ENCODE data around the gene RBM20. TPM values are rescaled to one million over a fixed set of nuclear protein-coding genes. Genes with fewer than 3 reads are reported as not detected.
"Not testable (repeated sequence)": the region's sequence is repeated elsewhere in the genome, so short reads cannot be mapped to it uniquely, and the experiment has no call there.

The RBM20 gene
- total RNA-seq, 1 donor from 2014 or later, result 101 TPM

DNA sequence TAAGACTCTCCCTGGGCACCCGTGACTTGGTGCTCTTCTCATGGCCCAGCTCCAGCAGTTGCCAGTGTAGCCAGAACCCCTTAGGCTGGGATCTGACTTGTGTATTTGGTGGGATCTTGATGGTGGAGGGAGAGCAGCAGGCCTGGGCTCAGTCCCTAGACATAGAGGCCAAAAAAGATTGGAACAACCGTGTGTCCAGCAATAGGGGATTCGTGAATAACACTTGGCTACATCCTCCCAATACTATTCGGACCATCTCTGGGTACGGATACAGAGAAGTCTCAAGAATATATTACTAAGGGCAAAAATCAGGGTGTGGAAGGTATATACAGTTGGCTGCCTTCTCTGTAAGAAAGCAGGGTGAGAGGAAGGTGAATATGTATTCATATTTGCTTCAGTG lies 17.2 kb downstream of the RBM20 start:
- H3K36me3 ChIP-seq, result no peaks in the 10 kb centered on the region
- no peaks in the 10 kb centered on the region for H3K27me3 ChIP-seq (ENCODE audit: low read depth)
- DNase-seq, result no peak
- H3K9me3 ChIP-seq (replicated peaks), result no peaks in the 10 kb centered on the region
- intact Hi-C loops (cut with micrococcal nuclease), result no loop called here
- TF ChIP-seq, protein P1, sequence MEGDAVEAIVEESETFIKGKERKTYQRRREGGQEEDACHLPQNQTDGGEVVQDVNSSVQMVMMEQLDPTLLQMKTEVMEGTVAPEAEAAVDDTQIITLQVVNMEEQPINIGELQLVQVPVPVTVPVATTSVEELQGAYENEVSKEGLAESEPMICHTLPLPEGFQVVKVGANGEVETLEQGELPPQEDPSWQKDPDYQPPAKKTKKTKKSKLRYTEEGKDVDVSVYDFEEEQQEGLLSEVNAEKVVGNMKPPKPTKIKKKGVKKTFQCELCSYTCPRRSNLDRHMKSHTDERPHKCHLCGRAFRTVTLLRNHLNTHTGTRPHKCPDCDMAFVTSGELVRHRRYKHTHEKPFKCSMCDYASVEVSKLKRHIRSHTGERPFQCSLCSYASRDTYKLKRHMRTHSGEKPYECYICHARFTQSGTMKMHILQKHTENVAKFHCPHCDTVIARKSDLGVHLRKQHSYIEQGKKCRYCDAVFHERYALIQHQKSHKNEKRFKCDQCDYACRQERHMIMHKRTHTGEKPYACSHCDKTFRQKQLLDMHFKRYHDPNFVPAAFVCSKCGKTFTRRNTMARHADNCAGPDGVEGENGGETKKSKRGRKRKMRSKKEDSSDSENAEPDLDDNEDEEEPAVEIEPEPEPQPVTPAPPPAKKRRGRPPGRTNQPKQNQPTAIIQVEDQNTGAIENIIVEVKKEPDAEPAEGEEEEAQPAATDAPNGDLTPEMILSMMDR (IDR thresholded peaks at IDR 0.05; ENCODE audit: borderline replicate concordance), result no peak
- H3K4me1 ChIP-seq, result peaks cover 63% of the 10 kb centered on the region
- peak overlapping the region; percentile 45 for H3K27ac ChIP-seq (replicated peaks)
- no peak overlapping the region for H3K4me3 ChIP-seq

DNA sequence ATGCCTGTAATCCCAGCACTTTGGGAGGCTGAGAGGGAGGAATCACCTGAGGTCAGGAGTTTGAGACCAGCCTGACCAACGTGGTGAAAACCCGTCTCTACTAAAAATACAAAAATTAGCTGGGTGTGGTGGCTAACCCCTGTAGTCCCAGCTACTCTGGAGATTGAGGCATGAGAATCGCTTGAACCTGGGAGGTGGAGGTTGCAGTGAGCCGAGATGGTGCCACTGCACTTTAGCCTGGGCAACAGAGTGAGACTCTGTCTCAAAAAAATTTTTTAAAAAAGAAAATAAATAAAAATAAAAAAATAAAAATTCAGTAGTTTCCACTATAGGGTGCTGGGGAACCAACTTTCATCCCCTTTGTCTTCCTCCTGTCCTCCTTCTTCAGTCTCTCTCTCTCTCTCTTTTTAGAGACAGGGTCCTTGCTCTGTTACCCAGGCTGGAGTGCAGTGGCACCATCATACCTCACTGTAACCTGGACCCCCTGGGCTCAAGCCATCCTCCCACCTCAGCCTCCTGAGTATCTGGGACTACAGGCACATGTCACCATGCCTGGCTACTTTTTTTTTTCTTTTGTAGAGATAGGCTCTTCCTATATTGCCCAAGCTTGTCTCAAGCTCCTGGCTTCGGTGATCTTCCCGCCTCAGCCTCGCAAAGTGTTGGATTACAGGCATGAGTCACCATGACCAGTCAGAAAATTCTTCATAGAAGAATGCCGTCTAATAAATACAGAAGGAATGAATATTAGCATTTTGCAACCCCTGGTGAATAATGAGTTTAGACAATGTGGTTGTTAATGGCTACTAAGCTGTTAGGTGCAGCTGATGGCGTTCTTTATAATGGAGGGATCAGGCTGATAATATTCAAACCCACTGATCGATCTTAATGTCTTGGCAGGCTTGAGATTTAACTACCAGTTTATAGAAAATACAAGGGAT lies 20.6 kb downstream of the RBM20 start:
- no peaks in the 10 kb centered on the region for H3K9me3 ChIP-seq (replicated peaks)
- TF ChIP-seq, protein P1 (IDR thresholded peaks at IDR 0.05; ENCODE audit: borderline replicate concordance), result no peak
- intact Hi-C loops (cut with micrococcal nuclease), result no loop called here
- DNase-seq, result no peak
- H3K36me3 ChIP-seq, result no peaks in the 10 kb centered on the region
- H3K27ac ChIP-seq (replicated peaks), result peak overlapping the region; percentile 91
- no peaks in the 10 kb centered on the region for H3K27me3 ChIP-seq (ENCODE audit: low read depth)
- peak overlapping the region; percentile 1 for H3K4me3 ChIP-seq
- H3K4me1 ChIP-seq, result peaks cover 76% of the 10 kb centered on the region

DNA sequence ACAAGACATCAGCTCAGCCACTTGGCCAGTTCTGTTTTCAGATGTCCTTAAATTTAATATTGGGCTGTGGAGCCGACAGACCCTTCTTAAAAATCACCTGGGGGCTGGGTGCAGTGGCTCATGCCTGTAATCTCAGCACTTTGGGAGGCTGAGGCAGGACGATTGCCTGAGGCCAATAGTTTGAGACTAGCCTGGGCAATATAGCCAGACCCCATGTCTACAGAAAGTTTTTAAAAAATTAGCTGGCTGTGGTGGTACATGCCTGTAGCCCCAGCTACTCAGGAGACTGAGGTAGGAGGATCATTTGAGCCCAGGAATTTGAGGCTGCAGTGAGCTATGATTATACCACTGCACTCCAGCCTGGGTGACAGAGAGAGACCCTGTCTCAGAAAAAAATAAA lies 22.1 kb downstream of the RBM20 start:
- intact Hi-C loops (cut with micrococcal nuclease); H3K27me3 ChIP-seq (ENCODE audit: low read depth); H3K9me3 ChIP-seq (replicated peaks); DNase-seq; H3K36me3 ChIP-seq: not testable (repeated sequence)
- peak overlapping the region; percentile 39 for H3K4me3 ChIP-seq
- H3K4me1 ChIP-seq, result peaks cover 76% of the 10 kb centered on the region
- H3K27ac ChIP-seq (replicated peaks), result peak overlapping the region; percentile 91

DNA sequence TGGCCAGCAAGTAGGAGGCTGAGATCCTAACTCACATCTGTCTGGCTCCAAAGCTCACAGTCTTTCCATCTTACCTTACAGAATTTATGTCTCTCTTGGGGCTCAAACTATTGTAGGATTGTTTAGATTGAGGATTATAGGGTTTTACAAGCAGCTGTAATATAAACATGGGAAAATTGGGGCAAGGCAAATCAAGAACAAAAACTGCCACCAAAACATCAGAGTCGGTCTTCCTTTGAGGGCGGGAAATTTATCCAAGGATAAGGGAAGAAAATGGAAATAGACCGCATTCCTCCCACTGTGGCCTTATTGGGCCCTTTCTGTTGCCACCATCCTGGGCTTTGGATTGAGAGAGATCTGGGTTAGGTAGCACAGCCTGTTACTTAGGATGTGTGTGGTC lies 22.5 kb downstream of the RBM20 start:
- peak overlapping the region; percentile 39 for H3K4me3 ChIP-seq
- intact Hi-C loops (cut with micrococcal nuclease), result no loop called here
- H3K27ac ChIP-seq (replicated peaks), result peak overlapping the region; percentile 91
- H3K36me3 ChIP-seq, result no peaks in the 10 kb centered on the region
- TF ChIP-seq, protein P1 (IDR thresholded peaks at IDR 0.05; ENCODE audit: borderline replicate concordance), result no peak
- peaks cover 76% of the 10 kb centered on the region for H3K4me1 ChIP-seq
- no peaks in the 10 kb centered on the region for H3K9me3 ChIP-seq (replicated peaks)
- no peak for DNase-seq
- H3K27me3 ChIP-seq (ENCODE audit: low read depth), result no peaks in the 10 kb centered on the region

DNA sequence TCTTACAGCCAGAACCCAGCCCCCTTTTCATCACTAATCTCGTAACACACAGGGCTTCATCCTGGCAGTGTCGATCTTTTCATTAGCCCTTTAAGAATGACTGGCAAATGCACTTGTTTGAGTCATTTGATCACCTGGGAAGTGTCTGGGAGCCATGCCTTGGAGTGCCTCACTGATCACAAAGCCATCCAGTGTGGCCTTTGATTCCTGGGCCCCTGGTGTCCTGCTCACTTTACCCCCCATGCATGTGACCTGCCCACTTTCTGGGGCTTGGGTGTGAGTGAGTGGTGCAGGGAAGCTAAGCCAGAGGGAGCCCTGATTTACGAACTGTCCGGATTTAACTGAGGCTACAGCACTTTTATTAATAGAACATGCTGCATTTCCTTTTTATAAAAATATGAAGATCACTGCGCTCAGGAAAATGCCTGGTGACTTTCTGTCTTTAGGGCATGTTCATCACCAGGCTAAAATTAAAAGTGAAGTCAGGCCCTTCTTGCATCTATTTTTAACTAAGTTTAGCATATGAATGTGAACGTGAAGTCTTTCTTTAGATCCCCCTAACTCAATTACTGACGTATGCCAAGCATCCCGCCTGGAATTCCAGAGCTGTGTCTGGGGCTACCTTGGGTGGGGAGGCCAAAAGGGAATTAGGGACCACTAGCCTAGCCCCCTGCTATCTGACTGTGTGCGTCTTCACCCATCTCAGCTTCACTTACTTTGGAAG lies 23.6 kb downstream of the RBM20 start:
- H3K9me3 ChIP-seq (replicated peaks), result no peaks in the 10 kb centered on the region
- DNase-seq, result no peak
- H3K4me3 ChIP-seq, result peak overlapping the region; percentile 39
- H3K27me3 ChIP-seq (ENCODE audit: low read depth), result no peaks in the 10 kb centered on the region
- peaks cover 84% of the 10 kb centered on the region for H3K4me1 ChIP-seq
- no peaks in the 10 kb centered on the region for H3K36me3 ChIP-seq
- TF ChIP-seq, protein P1 (IDR thresholded peaks at IDR 0.05; ENCODE audit: borderline replicate concordance), result no peak
- H3K27ac ChIP-seq (replicated peaks), result peak overlapping the region; percentile 91
- intact Hi-C loops (cut with micrococcal nuclease), result no loop called here

Data from left ventricle myocardium inferior (tissue), 1 donor.